ENCODE results near the gene PPP1R27. TPM values are rescaled to one million over a fixed set of nuclear protein-coding genes. Genes with fewer than 3 reads are reported as not detected.
"Not testable (repeated sequence)": the region's sequence is repeated elsewhere in the genome, so short reads cannot be mapped to it uniquely, and the experiment has no call there.

The PPP1R27 gene
- total RNA-seq, 5 donors from 2014 or later (not counting 1 experiment from before 2014, with no cell fraction given): not detected

GRCh38 chr17:81842378-81842724, 7.5 kb upstream of the PPP1R27 start:
- Mint-ChIP-seq H3K36me3 (peaks cover 20% of the 10 kb centered on the region), H3K4me3 (no peak overlapping the region), H3K4me1 (no peaks in the 10 kb centered on the region), H3K9me3 (no peaks in the 10 kb centered on the region), H3K27me3 (no peaks in the 10 kb centered on the region), H3K27ac (peak overlapping the region in 1 of 2 donors; percentile 52)
- H3K4me1 ChIP-seq (ENCODE audit: control insufficient read depth in 1 of 2, extremely low read depth in 1 of 2, insufficient read depth in 2 of 2, low read length in 2 of 2): no peaks in the 10 kb centered on the region
- H3K4me3 ChIP-seq (ENCODE audit: control insufficient read depth in 1 of 2, extremely low read depth in 1 of 2, low read length in 1 of 2): no peak overlapping the region
- ChIA-PET CTCF (no interaction called here), POLR2A (no interaction called here)
- DNase-seq (no peak), ATAC-seq (replicated peaks in 1 of 4) (no peak)
- no peak overlapping the region for H3K27ac ChIP-seq (ENCODE audit: low read length)
- no peaks in the 10 kb centered on the region for H3K27me3 ChIP-seq (replicated peaks in 1 of 2; ENCODE audit: control insufficient read depth in 2 of 2, extremely low read depth in 1 of 2, insufficient read depth in 2 of 2, low read length in 1 of 2)
- H3K9me3 ChIP-seq: no peaks in the 10 kb centered on the region
- whole genome bisulfite sequencing (ENCODE audit: insufficient coverage): 97% methylated on average over 11 of the region's 11 CpGs
- peaks cover 15 to 47% of the 10 kb centered on the region in 2 donors for H3K36me3 ChIP-seq (ENCODE audit: control insufficient read depth in 2 of 2, extremely low read depth in 1 of 2, insufficient read depth in 1 of 2, low read length in 1 of 2)

- H3K36me3 Mint-ChIP-seq: peaks cover 20% of the 10 kb centered on the region
- H3K27ac Mint-ChIP-seq: no peak overlapping the region
- POLR2A ChIA-PET: no interaction called here
- DNase-seq (no peak), ATAC-seq (replicated peaks in 1 of 4) (no peak)
- Histone ChIP-seq H3K4me1 (ENCODE audit: control insufficient read depth in 1 of 2, extremely low read depth in 1 of 2, insufficient read depth in 2 of 2, low read length in 2 of 2) (no peaks in the 10 kb centered on the region), H3K27ac (ENCODE audit: low read length) (no peak overlapping the region), H3K4me3 (ENCODE audit: control insufficient read depth in 1 of 2, extremely low read depth in 1 of 2, low read length in 1 of 2) (no peak overlapping the region), H3K36me3 (ENCODE audit: control insufficient read depth in 2 of 2, extremely low read depth in 1 of 2, insufficient read depth in 1 of 2, low read length in 1 of 2) (peaks cover 15 to 42% of the 10 kb centered on the region in 2 donors), H3K27me3 (replicated peaks in 1 of 2; ENCODE audit: control insufficient read depth in 2 of 2, extremely low read depth in 1 of 2, insufficient read depth in 2 of 2, low read length in 1 of 2) (no peaks in the 10 kb centered on the region), H3K9me3 (no peaks in the 10 kb centered on the region)
- H3K4me1 Mint-ChIP-seq: no peaks in the 10 kb centered on the region
- 92% methylated on average over 15 of the region's 15 CpGs for WGBS (ENCODE audit: insufficient coverage)
- H3K9me3 Mint-ChIP-seq: no peaks in the 10 kb centered on the region
- no peak overlapping the region for H3K4me3 Mint-ChIP-seq
- no peaks in the 10 kb centered on the region for H3K27me3 Mint-ChIP-seq
- CTCF ChIA-PET: interaction anchor here in 1 of 2 donors (0.6 kb wide), 1 partner anchor 120 kb away, joined by 3 read pairs; no protein-coding TSS in a partner anchor
Measured at GRCh38 chr17:81841866-81842265, 7.0 kb upstream of the PPP1R27 start.

GRCh38 chr17:81840826-81841778, 6.3 kb upstream of the PPP1R27 start:
- H3K27ac Mint-ChIP-seq: no peak overlapping the region
- no peaks in the 10 kb centered on the region for H3K27me3 ChIP-seq (replicated peaks in 1 of 2; ENCODE audit: control insufficient read depth in 2 of 2, extremely low read depth in 1 of 2, insufficient read depth in 2 of 2, low read length in 1 of 2)
- H3K36me3 ChIP-seq (ENCODE audit: control insufficient read depth in 2 of 2, extremely low read depth in 1 of 2, insufficient read depth in 1 of 2, low read length in 1 of 2): peaks cover 10 to 35% of the 10 kb centered on the region in 2 donors
- no peaks in the 10 kb centered on the region for H3K9me3 Mint-ChIP-seq
- no peak for ATAC-seq (replicated peaks in 1 of 4)
- ChIA-PET POLR2A (no interaction called here), CTCF (interaction anchor here in 1 of 2 donors (0.6 kb wide), 1 partner anchor 119 kb away, joined by 3 read pairs; no protein-coding TSS in a partner anchor)
- H3K27ac ChIP-seq (ENCODE audit: low read length): no peak overlapping the region
- no peak for DNase-seq
- H3K4me3 ChIP-seq (ENCODE audit: control insufficient read depth in 1 of 2, extremely low read depth in 1 of 2, low read length in 1 of 2): no peak overlapping the region
- no peak overlapping the region for H3K4me3 Mint-ChIP-seq
- WGBS (ENCODE audit: insufficient coverage): 87% methylated on average over 40 of the region's 40 CpGs
- H3K4me1 Mint-ChIP-seq: no peaks in the 10 kb centered on the region
- no peaks in the 10 kb centered on the region for H3K27me3 Mint-ChIP-seq
- H3K4me1 ChIP-seq (ENCODE audit: control insufficient read depth in 1 of 2, extremely low read depth in 1 of 2, insufficient read depth in 2 of 2, low read length in 2 of 2): no peaks in the 10 kb centered on the region
- no peaks in the 10 kb centered on the region for H3K9me3 ChIP-seq
- H3K36me3 Mint-ChIP-seq: peaks cover 17% of the 10 kb centered on the region

- CTCF ChIA-PET: not testable (repeated sequence)
Measured at GRCh38 chr17:81840059-81840458, 5.2 kb upstream of the PPP1R27 start.

GRCh38 chr17:81839301-81839700, 4.5 kb upstream of the PPP1R27 start:
- POLR2A ChIA-PET: no interaction called here
- Mint-ChIP-seq H3K4me3 (no peak overlapping the region), H3K9me3 (no peaks in the 10 kb centered on the region), H3K4me1 (no peaks in the 10 kb centered on the region), H3K27ac (no peak overlapping the region), H3K36me3 (peaks cover 4% of the 10 kb centered on the region), H3K27me3 (no peaks in the 10 kb centered on the region)
- H3K4me1 ChIP-seq (ENCODE audit: control insufficient read depth in 1 of 2, extremely low read depth in 1 of 2, insufficient read depth in 2 of 2, low read length in 2 of 2): peaks cover 0 to 2% of the 10 kb centered on the region in 2 experiments
- no peak for ATAC-seq (replicated peaks in 1 of 4)
- H3K36me3 ChIP-seq (ENCODE audit: control insufficient read depth in 2 of 2, extremely low read depth in 1 of 2, insufficient read depth in 1 of 2, low read length in 1 of 2): peaks cover 6 to 17% of the 10 kb centered on the region in 2 donors
- H3K27ac ChIP-seq (ENCODE audit: low read length): no peak overlapping the region
- DNase-seq: no peak
- H3K27me3 ChIP-seq (replicated peaks in 1 of 2; ENCODE audit: control insufficient read depth in 2 of 2, extremely low read depth in 1 of 2, insufficient read depth in 2 of 2, low read length in 1 of 2): no peaks in the 10 kb centered on the region
- no peak overlapping the region for H3K4me3 ChIP-seq (ENCODE audit: control insufficient read depth in 1 of 2, extremely low read depth in 1 of 2, low read length in 1 of 2)
- CTCF ChIA-PET: no interaction called here
- WGBS (ENCODE audit: insufficient coverage): 90% methylated on average over 15 of the region's 15 CpGs
- H3K9me3 ChIP-seq: no peaks in the 10 kb centered on the region

More at GRCh38 chr17:81840059-81840458, 5.2 kb upstream of the PPP1R27 start:
- H3K9me3 Mint-ChIP-seq; H3K27me3 ChIP-seq (replicated peaks in 1 of 2; ENCODE audit: control insufficient read depth in 2 of 2, extremely low read depth in 1 of 2, insufficient read depth in 2 of 2, low read length in 1 of 2); H3K4me1 ChIP-seq (ENCODE audit: control insufficient read depth in 1 of 2, extremely low read depth in 1 of 2, insufficient read depth in 2 of 2, low read length in 2 of 2); H3K4me3 Mint-ChIP-seq; H3K4me3 ChIP-seq (ENCODE audit: control insufficient read depth in 1 of 2, extremely low read depth in 1 of 2, low read length in 1 of 2); H3K4me1 Mint-ChIP-seq; ATAC-seq (replicated peaks in 1 of 4); H3K27ac Mint-ChIP-seq; DNase-seq; H3K27ac ChIP-seq (ENCODE audit: low read length); H3K9me3 ChIP-seq; H3K27me3 Mint-ChIP-seq; POLR2A ChIA-PET: not testable (repeated sequence)
- 94% methylated on average over 5 of the region's 5 CpGs for WGBS (ENCODE audit: insufficient coverage)
- H3K36me3 ChIP-seq (ENCODE audit: control insufficient read depth in 2 of 2, extremely low read depth in 1 of 2, insufficient read depth in 1 of 2, low read length in 1 of 2): peaks cover 8 to 24% of the 10 kb centered on the region in 2 donors
- peaks cover 11% of the 10 kb centered on the region for H3K36me3 Mint-ChIP-seq

GRCh38 chr17:81838753-81839255, 4.0 kb upstream of the PPP1R27 start:
- no peak for ATAC-seq (replicated peaks in 1 of 4)
- Histone ChIP-seq H3K9me3 (no peaks in the 10 kb centered on the region), H3K27me3 (replicated peaks in 1 of 2; ENCODE audit: control insufficient read depth in 2 of 2, extremely low read depth in 1 of 2, insufficient read depth in 2 of 2, low read length in 1 of 2) (no peaks in the 10 kb centered on the region), H3K4me3 (ENCODE audit: control insufficient read depth in 1 of 2, extremely low read depth in 1 of 2, low read length in 1 of 2) (no peak overlapping the region), H3K27ac (ENCODE audit: low read length) (no peak overlapping the region), H3K36me3 (ENCODE audit: control insufficient read depth in 2 of 2, extremely low read depth in 1 of 2, insufficient read depth in 1 of 2, low read length in 1 of 2) (peaks cover 1 to 12% of the 10 kb centered on the region in 2 donors), H3K4me1 (ENCODE audit: control insufficient read depth in 1 of 2, extremely low read depth in 1 of 2, insufficient read depth in 2 of 2, low read length in 2 of 2) (peaks cover 0 to 7% of the 10 kb centered on the region in 2 experiments)
- POLR2A ChIA-PET: no interaction called here
- Mint-ChIP-seq H3K36me3 (peaks cover 4% of the 10 kb centered on the region), H3K4me1 (peaks cover 0 to 2% (median under 1%) of the 10 kb centered on the region in 3 donors), H3K27me3 (no peaks in the 10 kb centered on the region), H3K4me3 (no peak overlapping the region), H3K27ac (no peak overlapping the region), H3K9me3 (no peaks in the 10 kb centered on the region)
- no peak for DNase-seq
- CTCF ChIA-PET: no interaction called here
- 67% methylated on average over 11 of the region's 17 CpGs for WGBS (ENCODE audit: insufficient coverage)
